ENCODE data around the gene CLEC3B. TPM values are rescaled to one million over a fixed set of nuclear protein-coding genes. Genes with fewer than 3 reads are reported as not detected.

Gene CLEC3B
- total and polyA plus RNA-seq, 10 of the 15 experiments (the other 5 are each of a cell fraction or from before 2014, with no cell fraction given): 0.23 TPM; not detected in 9

GRCh38 chr3:45083023-45083422, 56.9 kb downstream of the CLEC3B start:
- POLR2A ChIA-PET: no interaction called here

More at GRCh38 chr3:45083023-45083422, 56.9 kb downstream of the CLEC3B start:
- TF ChIP-seq POLR2A (IDR thresholded peaks at IDR 0.05; ENCODE audit: low read depth, low read length) (no peak), NR2C2 (IDR thresholded peaks at IDR 0.05; ENCODE audit: borderline replicate concordance, control insufficient read depth, insufficient read length, low read depth) (no peak), HSF1 (IDR thresholded peaks at IDR 0.05; ENCODE audit: low read depth, low read length) (no peak), HDAC6 (IDR thresholded peaks at IDR 0.05; ENCODE audit: unreplicated experiment) (no peak), BACH1 (IDR thresholded peaks at IDR 0.05; ENCODE audit: borderline replicate concordance) (no peak), ZNF622 (IDR thresholded peaks at IDR 0.05) (no peak), ZZZ3 (IDR thresholded peaks at IDR 0.05; ENCODE audit: control insufficient read depth, insufficient read length, low read depth) (no peak), IRF4 (IDR thresholded peaks at IDR 0.05; ENCODE audit: low read depth, low read length) (no peak), POLR2AphosphoS2 (IDR thresholded peaks at IDR 0.05; ENCODE audit: low read depth, low read length) (no peak), NKRF (conservative IDR thresholded peaks at IDR 0.05) (no peak), FOXM1 (IDR thresholded peaks at IDR 0.05; ENCODE audit: low read depth, low read length) (no peak), SKIL (IDR thresholded peaks at IDR 0.05; ENCODE audit: low read depth, poor library complexity, severe bottlenecking) (no peak), MTA2 (IDR thresholded peaks at IDR 0.05; ENCODE audit: low read depth) (no peak), BHLHE40 (IDR thresholded peaks at IDR 0.05; ENCODE audit: borderline replicate concordance in 1 of 2, low read depth in 2 of 2, low read length in 1 of 2) (no peak), RELA (IDR thresholded peaks at IDR 0.05; ENCODE audit: borderline replicate concordance, partially characterized antibody) (no peak), SIX5 (IDR thresholded peaks at IDR 0.05; ENCODE audit: low read depth, low read length, severe bottlenecking) (no peak), JUNB (IDR thresholded peaks at IDR 0.05) (no peak)
- FAIRE-seq (no peak), DNase-seq (ENCODE audit: low read depth, low spot score) (no peak), ATAC-seq (no peak)
- ChIA-PET SMC1A (ENCODE audit: uncharacterized antibody, unreplicated experiment) (no interaction called here), CTCF (interaction anchor here (0.7 kb wide), 1 partner anchor 466 kb away, joined by 3 read pairs; no protein-coding TSS in a partner anchor), RAD21 (ENCODE audit: unreplicated experiment) (no interaction called here)
- no TSS peak for BruUV-seq (replicated peaks)
- WGBS (ENCODE audit: insufficient coverage, insufficient replicate concordance, low lambda C conversion rate, missing lambda C conversion rate): 9% methylated on average over 6 of the region's 6 CpGs
- H3K9ac ChIP-seq (ENCODE audit: control insufficient read depth, insufficient read depth, low read length): no peak overlapping the region
- in situ Hi-C loops (cut with MboI) (no loop called here), intact Hi-C loops (cut with micrococcal nuclease; ENCODE audit: unreplicated experiment) (no loop called here)
- no peak overlapping the region for H3K4me2 ChIP-seq (ENCODE audit: control insufficient read depth, insufficient read depth)
- H3K79me2 ChIP-seq (ENCODE audit: control insufficient read depth, insufficient read depth, low read length): no peaks in the 10 kb centered on the region
- no peak overlapping the region for H2AFZ ChIP-seq (ENCODE audit: control insufficient read depth, low read depth, low read length)
- no peaks in the 10 kb centered on the region for H3K4me1 ChIP-seq (ENCODE audit: control insufficient read depth, insufficient read depth, low read length)
- peaks cover 0 to 4% of the 10 kb centered on the region in 2 experiments; a peak in 1 of 4 replicates for H3K27me3 ChIP-seq (replicated peaks in 1 of 2; ENCODE audit: control insufficient read depth in 2 of 2, insufficient read depth in 2 of 2, low read length in 1 of 2)
- H3K36me3 ChIP-seq (ENCODE audit: control insufficient read depth in 2 of 2, insufficient read depth in 2 of 2, low read length in 1 of 2): no peaks in the 10 kb centered on the region
- no peak overlapping the region for H3K4me3 ChIP-seq
- H3K9me3 ChIP-seq (replicated peaks; ENCODE audit: control insufficient read depth, insufficient read depth, low read length): no peaks in the 10 kb centered on the region
- no peaks in the 10 kb centered on the region for H4K20me1 ChIP-seq (ENCODE audit: control insufficient read depth, insufficient read depth)
- H3K27ac ChIP-seq (ENCODE audit: control insufficient read depth, insufficient read depth): no peak overlapping the region
